SW 1271 (cell line): ENCODE results near the gene HRCT1.
"Not testable (repeated sequence)": the region's sequence is repeated elsewhere in the genome, so short reads cannot be mapped to it uniquely, and the experiment has no call there.

Experiments
- DNase-seq, 2 experiments: peaks; one replicate each; lab custom pipeline; 2025; lab: John Stamatoyannopoulos, UW

Gene HRCT1

GRCh38 chr9:35905912-35906679 is at the start of gene HRCT1:
Gene HRCT1, plus strand, starts transcription at chr9:35906202. Its CDS starts 86 bp downstream, at chr9:35906288.
- DNase-seq: peak; percentile 28 to 68

GRCh38 chr9:35856206-35856605 is 49.8 kb upstream of the HRCT1 start:
- no peak for DNase-seq

- DNase-seq: no peak
Measured at GRCh38 chr9:35856882-35857281, 49.1 kb upstream of the HRCT1 start.

- DNase-seq: no peak
Measured at GRCh38 chr9:35858458-35858857, 47.5 kb upstream of the HRCT1 start.

GRCh38 chr9:35859310-35859989 is 46.6 kb upstream of the HRCT1 start:
- DNase-seq: no peak

GRCh38 chr9:35859990-35860339 is 46.0 kb upstream of the HRCT1 start:
- no peak for DNase-seq

GRCh38 chr9:35861161-35861897 is 44.7 kb upstream of the HRCT1 start:
- no peak for DNase-seq

- no peak for DNase-seq
Measured at GRCh38 chr9:35862328-35862727, 43.7 kb upstream of the HRCT1 start.

GRCh38 chr9:35863583-35863982 is 42.4 kb upstream of the HRCT1 start:
- no peak for DNase-seq

GRCh38 chr9:35864695-35865255 is 41.2 kb upstream of the HRCT1 start:
- no peak for DNase-seq

GRCh38 chr9:35867538-35867937 is 38.5 kb upstream of the HRCT1 start:
- no peak for DNase-seq

- no peak for DNase-seq
Measured at GRCh38 chr9:35868933-35869332, 37.1 kb upstream of the HRCT1 start.

GRCh38 chr9:35869621-35870216 is 36.3 kb upstream of the HRCT1 start:
- DNase-seq: no peak

GRCh38 chr9:35870351-35870923 is 35.6 kb upstream of the HRCT1 start, which contains the start of gene OR13J1:
Gene OR13J1, minus strand, starts transcription at chr9:35870401. Its CDS starts 0 bp downstream, at chr9:35870401.
- DNase-seq: no peak

- no peak for DNase-seq
Measured at GRCh38 chr9:35871545-35871944, 34.5 kb upstream of the HRCT1 start.

GRCh38 chr9:35872505-35872904 is 33.5 kb upstream of the HRCT1 start:
- no peak for DNase-seq

- DNase-seq: peak in 1 of 2 experiments; percentile 44
Measured at GRCh38 chr9:35882263-35882848, 23.6 kb upstream of the HRCT1 start.

GRCh38 chr9:35882996-35883395 is 23.0 kb upstream of the HRCT1 start:
- no peak for DNase-seq

GRCh38 chr9:35884908-35885307 is 21.1 kb upstream of the HRCT1 start:
- DNase-seq: not testable (repeated sequence)

- no peak for DNase-seq
Measured at GRCh38 chr9:35891646-35892045, 14.4 kb upstream of the HRCT1 start.

GRCh38 chr9:35892051-35892450 is 14.0 kb upstream of the HRCT1 start:
- no peak for DNase-seq
